ENCODE results near the gene DSG3. TPM values are rescaled to one million over a fixed set of nuclear protein-coding genes. Genes with fewer than 3 reads are reported as not detected.

DSG3 gene
- total and polyA plus RNA-seq, 2 of the 13 experiments (the other 11 are each of a cell fraction or from before 2014, with no cell fraction given), result not detected

GRCh38 chr18:31401156-31402025, 46.1 kb upstream of the DSG3 start (continued):
- TF ChIP-seq ZFY (CRISPR knock-in tag; IDR thresholded peaks at IDR 0.05), result no peak
- TF ChIP-seq, protein P1, sequence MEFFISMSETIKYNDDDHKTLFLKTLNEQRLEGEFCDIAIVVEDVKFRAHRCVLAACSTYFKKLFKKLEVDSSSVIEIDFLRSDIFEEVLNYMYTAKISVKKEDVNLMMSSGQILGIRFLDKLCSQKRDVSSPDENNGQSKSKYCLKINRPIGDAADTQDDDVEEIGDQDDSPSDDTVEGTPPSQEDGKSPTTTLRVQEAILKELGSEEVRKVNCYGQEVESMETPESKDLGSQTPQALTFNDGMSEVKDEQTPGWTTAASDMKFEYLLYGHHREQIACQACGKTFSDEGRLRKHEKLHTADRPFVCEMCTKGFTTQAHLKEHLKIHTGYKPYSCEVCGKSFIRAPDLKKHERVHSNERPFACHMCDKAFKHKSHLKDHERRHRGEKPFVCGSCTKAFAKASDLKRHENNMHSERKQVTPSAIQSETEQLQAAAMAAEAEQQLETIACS (CRISPR knock-in tag; IDR thresholded peaks at IDR 0.05), result no peak
- TF ChIP-seq ZMYM3 (CRISPR knock-in tag; IDR thresholded peaks at IDR 0.05), result no peak
- TF ChIP-seq XBP1 (CRISPR knock-in tag; IDR thresholded peaks at IDR 0.05), result no peak
- peak; percentile 60; the same call in 1 of the 2 replicates for TF ChIP-seq HNF4G (IDR thresholded peaks at IDR 0.05; ENCODE audit: borderline replicate concordance, low read depth, low read length)
- TF ChIP-seq HNF4G (CRISPR knock-in tag; IDR thresholded peaks at IDR 0.05; ENCODE audit: borderline replicate concordance, low read depth), result no peak
- TF ChIP-seq, protein P2, sequence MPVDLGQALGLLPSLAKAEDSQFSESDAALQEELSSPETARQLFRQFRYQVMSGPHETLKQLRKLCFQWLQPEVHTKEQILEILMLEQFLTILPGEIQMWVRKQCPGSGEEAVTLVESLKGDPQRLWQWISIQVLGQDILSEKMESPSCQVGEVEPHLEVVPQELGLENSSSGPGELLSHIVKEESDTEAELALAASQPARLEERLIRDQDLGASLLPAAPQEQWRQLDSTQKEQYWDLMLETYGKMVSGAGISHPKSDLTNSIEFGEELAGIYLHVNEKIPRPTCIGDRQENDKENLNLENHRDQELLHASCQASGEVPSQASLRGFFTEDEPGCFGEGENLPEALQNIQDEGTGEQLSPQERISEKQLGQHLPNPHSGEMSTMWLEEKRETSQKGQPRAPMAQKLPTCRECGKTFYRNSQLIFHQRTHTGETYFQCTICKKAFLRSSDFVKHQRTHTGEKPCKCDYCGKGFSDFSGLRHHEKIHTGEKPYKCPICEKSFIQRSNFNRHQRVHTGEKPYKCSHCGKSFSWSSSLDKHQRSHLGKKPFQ (CRISPR knock-in tag; IDR thresholded peaks at IDR 0.05; ENCODE audit: insufficient replicate concordance), result no peak
- peak; percentile 77; the same call in 1 of the 2 replicates for TF ChIP-seq NCOR1 (IDR thresholded peaks at IDR 0.05; ENCODE audit: borderline replicate concordance, low read length)
- no peak for TF ChIP-seq ZNF30 (CRISPR knock-in tag; IDR thresholded peaks at IDR 0.05)
- no peak for TF ChIP-seq NBN (conservative IDR thresholded peaks at IDR 0.05)
- no peak for TF ChIP-seq ZNF788 (CRISPR knock-in tag; IDR thresholded peaks at IDR 0.05; ENCODE audit: borderline replicate concordance)
- TF ChIP-seq ZFP36L2 (CRISPR knock-in tag; IDR thresholded peaks at IDR 0.05), result no peak
- no peak for TF ChIP-seq MAFG (CRISPR knock-in tag; IDR thresholded peaks at IDR 0.05)
- no peak for TF ChIP-seq ZNF780A (CRISPR knock-in tag; IDR thresholded peaks at IDR 0.05)
- TF ChIP-seq NFKBIZ (CRISPR knock-in tag; IDR thresholded peaks at IDR 0.05), result no peak
- no peak for TF ChIP-seq KDM5B (CRISPR knock-in tag; IDR thresholded peaks at IDR 0.05; ENCODE audit: borderline replicate concordance)
- no peak for TF ChIP-seq SOX13 (IDR thresholded peaks at IDR 0.05)
- 0 out of 4 replicates have a peak, but pooled peaks of 1 of the 2 experiments have one; percentile 35 for TF ChIP-seq SOX13 (CRISPR knock-in tag; conservative IDR thresholded peaks at IDR 0.05 in 1 of 2, IDR thresholded peaks at IDR 0.05 in 1 of 2)
- TF ChIP-seq ZSCAN29 (CRISPR knock-in tag; conservative IDR thresholded peaks at IDR 0.05), result no peak
- TF ChIP-seq SP2 (CRISPR knock-in tag; IDR thresholded peaks at IDR 0.05), result no peak
- TF ChIP-seq ZNF451 (CRISPR knock-in tag; IDR thresholded peaks at IDR 0.05), result no peak
- TF ChIP-seq NR2F6 (IDR thresholded peaks at IDR 0.05), result peak; percentile 52
- TF ChIP-seq NR2F6 (CRISPR knock-in tag; IDR thresholded peaks at IDR 0.05), result no peak; the same call in 1 of the 2 replicates
- no peak for TF ChIP-seq RFXANK (CRISPR knock-in tag; IDR thresholded peaks at IDR 0.05)
- TF ChIP-seq MLLT10 (CRISPR knock-in tag; IDR thresholded peaks at IDR 0.05), result no peak
- TF ChIP-seq, protein P3, sequence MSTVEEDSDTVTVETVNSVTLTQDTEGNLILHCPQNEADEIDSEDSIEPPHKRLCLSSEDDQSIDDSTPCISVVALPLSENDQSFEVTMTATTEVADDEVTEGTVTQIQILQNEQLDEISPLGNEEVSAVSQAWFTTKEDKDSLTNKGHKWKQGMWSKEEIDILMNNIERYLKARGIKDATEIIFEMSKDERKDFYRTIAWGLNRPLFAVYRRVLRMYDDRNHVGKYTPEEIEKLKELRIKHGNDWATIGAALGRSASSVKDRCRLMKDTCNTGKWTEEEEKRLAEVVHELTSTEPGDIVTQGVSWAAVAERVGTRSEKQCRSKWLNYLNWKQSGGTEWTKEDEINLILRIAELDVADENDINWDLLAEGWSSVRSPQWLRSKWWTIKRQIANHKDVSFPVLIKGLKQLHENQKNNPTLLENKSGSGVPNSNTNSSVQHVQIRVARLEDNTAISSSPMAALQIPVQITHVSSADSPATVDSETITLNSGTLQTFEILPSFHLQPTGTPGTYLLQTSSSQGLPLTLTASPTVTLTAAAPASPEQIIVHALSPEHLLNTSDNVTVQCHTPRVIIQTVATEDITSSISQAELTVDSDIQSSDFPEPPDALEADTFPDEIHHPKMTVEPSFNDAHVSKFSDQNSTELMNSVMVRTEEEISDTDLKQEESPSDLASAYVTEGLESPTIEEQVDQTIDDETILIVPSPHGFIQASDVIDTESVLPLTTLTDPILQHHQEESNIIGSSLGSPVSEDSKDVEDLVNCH (CRISPR knock-in tag; IDR thresholded peaks at IDR 0.05), result no peak
- TF ChIP-seq PAWR (CRISPR knock-in tag; IDR thresholded peaks at IDR 0.05; ENCODE audit: borderline replicate concordance), result no peak
- no peak for TF ChIP-seq ZNF232 (CRISPR knock-in tag; IDR thresholded peaks at IDR 0.05; ENCODE audit: borderline replicate concordance)
